Activated CD4-positive, alpha-beta T cell treated with anti-CD3 and anti-CD28 coated beads for 24 hours (primary cell): Measurements from ENCODE around the gene WFDC12.
A peak's percentile ranks its signal among the peaks of the same experiment; 100 is the strongest.
"Not testable (repeated sequence)": the region's sequence is repeated elsewhere in the genome, so short reads cannot be mapped to it uniquely, and the experiment has no call there.

Experiments
- DNase-seq, 2 donors: peaks; one replicate each; pipeline ENCODE4 v3.0.0-alpha.2; 2020; ENCODE audit warnings: low read depth in 2 of 2

The WFDC12 gene

GRCh38 chr20:45124365-45124764, at the start of gene WFDC12:
TSS of gene WFDC12 (minus strand) at chr20:45124465. CDS start at chr20:45124447, 18 bp downstream.
- no peak for DNase-seq

GRCh38 chr20:45173522-45173921, 49.3 kb upstream of the WFDC12 start:
- DNase-seq: no peak

GRCh38 chr20:45164906-45165305, 40.6 kb upstream of the WFDC12 start:
- DNase-seq: no peak

GRCh38 chr20:45163083-45163803, 39.0 kb upstream of the WFDC12 start:
- DNase-seq: no peak

GRCh38 chr20:45157962-45158361, 33.7 kb upstream of the WFDC12 start:
- no peak for DNase-seq

- no peak for DNase-seq
Measured at GRCh38 chr20:45156713-45157112, 32.4 kb upstream of the WFDC12 start.

- not testable (repeated sequence) for DNase-seq
Measured at GRCh38 chr20:45154794-45155193, 30.5 kb upstream of the WFDC12 start.

- DNase-seq: no peak
Measured at GRCh38 chr20:45154183-45154582, 29.9 kb upstream of the WFDC12 start.

- DNase-seq: no peak
Measured at GRCh38 chr20:45153752-45154151, 29.5 kb upstream of the WFDC12 start.

GRCh38 chr20:45153147-45153546, 28.9 kb upstream of the WFDC12 start:
- no peak for DNase-seq

- no peak for DNase-seq
Measured at GRCh38 chr20:45152405-45152804, 28.1 kb upstream of the WFDC12 start.

- DNase-seq: no peak
Measured at GRCh38 chr20:45149062-45149461, 24.8 kb upstream of the WFDC12 start.

GRCh38 chr20:45140836-45141235, 16.6 kb upstream of the WFDC12 start:
- DNase-seq: no peak

GRCh38 chr20:45139733-45140375, 15.6 kb upstream of the WFDC12 start:
- DNase-seq: not testable (repeated sequence)

- peak; percentile 47 to 75 for DNase-seq
Measured at GRCh38 chr20:45138561-45139300, 14.5 kb upstream of the WFDC12 start.

GRCh38 chr20:45136911-45137310, 12.6 kb upstream of the WFDC12 start:
- no peak for DNase-seq

- DNase-seq: no peak
Measured at GRCh38 chr20:45128099-45128498, 3.8 kb upstream of the WFDC12 start.

- DNase-seq: no peak
Measured at GRCh38 chr20:45121388-45121787, 2.9 kb downstream of the WFDC12 start.

- DNase-seq: no peak
Measured at GRCh38 chr20:45119556-45120266, 4.6 kb downstream of the WFDC12 start.

GRCh38 chr20:45118028-45118427, 6.2 kb downstream of the WFDC12 start:
- no peak for DNase-seq

- no peak for DNase-seq
Measured at GRCh38 chr20:45117581-45117980, 6.7 kb downstream of the WFDC12 start.

GRCh38 chr20:45115829-45116228, 8.4 kb downstream of the WFDC12 start:
- DNase-seq: no peak
